ENCODE measurements around the gene SEC61A1.
A peak's percentile ranks its signal among the peaks of the same experiment; 100 is the strongest.

The SEC61A1 gene

DNA sequence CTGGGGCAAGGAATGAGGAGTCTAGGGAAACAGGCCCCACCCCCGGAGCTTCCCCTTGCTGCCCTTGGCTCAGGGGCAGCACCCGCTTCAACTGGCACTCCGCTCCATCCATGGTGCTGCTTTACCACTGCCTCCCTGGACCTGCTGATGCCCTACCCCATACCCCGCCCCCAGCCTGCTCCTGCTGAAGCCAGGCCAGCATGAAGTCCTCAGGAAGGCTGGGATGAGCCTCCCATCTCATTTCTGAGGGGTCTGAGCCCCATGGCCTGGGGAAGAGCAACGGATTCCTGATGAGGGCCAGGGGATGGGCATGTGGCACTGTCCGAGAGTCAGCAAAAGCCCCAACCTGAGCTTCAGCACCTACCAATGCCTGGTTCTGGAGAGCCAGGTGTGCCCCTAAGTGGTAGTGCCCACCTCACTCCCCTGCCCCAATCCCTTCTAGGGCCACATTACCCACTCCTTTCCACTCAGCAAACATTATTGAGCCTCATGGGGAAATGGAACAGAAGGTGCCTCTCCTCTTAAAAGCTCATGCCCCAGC, 21.0 kb downstream of the SEC61A1 start:
- no peak for DNase-seq (ENCODE audit: extremely low spot score)
- ChIA-PET CTCF (interaction anchor here (1.3 to 1.9 kb wide), 6 partner anchors 8 to 60 kb away, joined by 4 to 7 read pairs (median 5); no protein-coding TSS in a partner anchor), POLR2A (interaction anchor here (1.0 to 1.5 kb wide), 2 partner anchors 16 to 21 kb away, joined by 5 to 8 read pairs; partner anchors contain the start of gene SEC61A1)
- TF ChIP-seq, protein P1, sequence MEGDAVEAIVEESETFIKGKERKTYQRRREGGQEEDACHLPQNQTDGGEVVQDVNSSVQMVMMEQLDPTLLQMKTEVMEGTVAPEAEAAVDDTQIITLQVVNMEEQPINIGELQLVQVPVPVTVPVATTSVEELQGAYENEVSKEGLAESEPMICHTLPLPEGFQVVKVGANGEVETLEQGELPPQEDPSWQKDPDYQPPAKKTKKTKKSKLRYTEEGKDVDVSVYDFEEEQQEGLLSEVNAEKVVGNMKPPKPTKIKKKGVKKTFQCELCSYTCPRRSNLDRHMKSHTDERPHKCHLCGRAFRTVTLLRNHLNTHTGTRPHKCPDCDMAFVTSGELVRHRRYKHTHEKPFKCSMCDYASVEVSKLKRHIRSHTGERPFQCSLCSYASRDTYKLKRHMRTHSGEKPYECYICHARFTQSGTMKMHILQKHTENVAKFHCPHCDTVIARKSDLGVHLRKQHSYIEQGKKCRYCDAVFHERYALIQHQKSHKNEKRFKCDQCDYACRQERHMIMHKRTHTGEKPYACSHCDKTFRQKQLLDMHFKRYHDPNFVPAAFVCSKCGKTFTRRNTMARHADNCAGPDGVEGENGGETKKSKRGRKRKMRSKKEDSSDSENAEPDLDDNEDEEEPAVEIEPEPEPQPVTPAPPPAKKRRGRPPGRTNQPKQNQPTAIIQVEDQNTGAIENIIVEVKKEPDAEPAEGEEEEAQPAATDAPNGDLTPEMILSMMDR (IDR thresholded peaks at IDR 0.05; ENCODE audit: control extremely low read depth, extremely low read depth, low read depth, missing control alignments): no peak

DNA sequence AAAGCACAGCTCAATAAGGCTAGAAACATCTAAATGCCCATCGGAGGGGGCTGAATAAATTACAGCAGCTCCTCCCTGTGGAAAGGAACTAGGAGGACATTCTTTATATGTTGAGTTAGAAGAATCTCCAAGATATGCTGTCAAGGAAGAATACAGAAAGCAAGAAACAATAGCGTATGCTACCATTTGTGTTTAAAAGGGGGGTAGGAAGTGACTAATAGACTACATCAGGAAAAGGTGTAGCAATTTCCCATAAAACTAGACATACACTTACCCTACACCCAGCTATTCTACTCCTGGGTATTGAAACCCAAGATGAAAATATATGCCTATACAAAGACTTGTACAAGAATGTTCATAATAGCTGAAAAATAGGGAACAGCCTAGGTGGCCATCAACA, 21.6 kb downstream of the SEC61A1 start:
- no peak for DNase-seq (ENCODE audit: extremely low spot score)
- POLR2A ChIA-PET: interaction anchor here (1.0 to 1.5 kb wide), 2 partner anchors 16 to 22 kb away, joined by 5 to 8 read pairs; partner anchors contain the start of gene SEC61A1
- TF ChIP-seq, protein P1 (IDR thresholded peaks at IDR 0.05; ENCODE audit: control extremely low read depth, extremely low read depth, low read depth, missing control alignments): no peak
- CTCF ChIA-PET: interaction anchor here (1.0 to 1.9 kb wide), 7 partner anchors 8 to 60 kb away, joined by 3 to 7 read pairs (median 5); no protein-coding TSS in a partner anchor

DNA sequence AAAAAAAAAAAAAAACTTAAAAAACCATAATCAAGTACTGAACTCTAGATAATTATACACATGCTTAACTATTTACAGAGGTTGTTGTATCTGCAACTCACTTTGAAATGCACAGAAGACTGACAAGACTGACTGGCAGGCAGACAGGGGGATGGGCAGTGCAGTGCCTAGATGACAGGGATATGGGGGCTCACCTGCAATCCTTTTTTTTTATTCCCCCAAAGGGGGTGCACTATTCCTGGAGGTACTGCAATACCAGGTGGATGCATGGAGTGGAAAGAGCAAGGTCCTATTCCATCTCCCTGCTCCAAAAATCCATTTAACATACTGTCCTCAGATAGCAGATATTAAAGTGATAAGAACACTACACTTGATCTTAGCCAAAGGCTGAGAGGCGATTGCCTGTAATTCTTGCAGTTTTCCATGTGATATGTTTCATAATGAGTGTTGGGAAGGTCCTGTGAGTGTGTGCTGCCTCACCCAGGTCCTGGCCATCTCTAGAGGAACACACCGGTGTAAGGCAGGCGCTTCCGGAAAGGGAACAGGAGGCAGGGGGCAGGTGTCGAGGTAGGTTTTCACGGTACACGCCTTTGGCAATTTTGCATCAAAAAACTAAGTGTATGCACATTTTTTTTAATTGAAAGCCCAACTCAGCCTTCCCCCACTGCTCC, 22.7 kb downstream of the SEC61A1 start:
- TF ChIP-seq, protein P1 (IDR thresholded peaks at IDR 0.05; ENCODE audit: control extremely low read depth, extremely low read depth, low read depth, missing control alignments): no peak
- CTCF ChIA-PET: interaction anchor here (1.0 to 2.2 kb wide), 10 partner anchors 9 to 58 kb away, joined by 3 to 12 read pairs (median 4); partner anchors contain the start of genes RUVBL1 and SEC61A1
- POLR2A ChIA-PET: interaction anchor here (1.5 kb wide), 1 partner anchor 23 kb away, joined by 8 read pairs; the partner anchor contains the start of gene SEC61A1
- DNase-seq (ENCODE audit: extremely low spot score): no peak

DNA sequence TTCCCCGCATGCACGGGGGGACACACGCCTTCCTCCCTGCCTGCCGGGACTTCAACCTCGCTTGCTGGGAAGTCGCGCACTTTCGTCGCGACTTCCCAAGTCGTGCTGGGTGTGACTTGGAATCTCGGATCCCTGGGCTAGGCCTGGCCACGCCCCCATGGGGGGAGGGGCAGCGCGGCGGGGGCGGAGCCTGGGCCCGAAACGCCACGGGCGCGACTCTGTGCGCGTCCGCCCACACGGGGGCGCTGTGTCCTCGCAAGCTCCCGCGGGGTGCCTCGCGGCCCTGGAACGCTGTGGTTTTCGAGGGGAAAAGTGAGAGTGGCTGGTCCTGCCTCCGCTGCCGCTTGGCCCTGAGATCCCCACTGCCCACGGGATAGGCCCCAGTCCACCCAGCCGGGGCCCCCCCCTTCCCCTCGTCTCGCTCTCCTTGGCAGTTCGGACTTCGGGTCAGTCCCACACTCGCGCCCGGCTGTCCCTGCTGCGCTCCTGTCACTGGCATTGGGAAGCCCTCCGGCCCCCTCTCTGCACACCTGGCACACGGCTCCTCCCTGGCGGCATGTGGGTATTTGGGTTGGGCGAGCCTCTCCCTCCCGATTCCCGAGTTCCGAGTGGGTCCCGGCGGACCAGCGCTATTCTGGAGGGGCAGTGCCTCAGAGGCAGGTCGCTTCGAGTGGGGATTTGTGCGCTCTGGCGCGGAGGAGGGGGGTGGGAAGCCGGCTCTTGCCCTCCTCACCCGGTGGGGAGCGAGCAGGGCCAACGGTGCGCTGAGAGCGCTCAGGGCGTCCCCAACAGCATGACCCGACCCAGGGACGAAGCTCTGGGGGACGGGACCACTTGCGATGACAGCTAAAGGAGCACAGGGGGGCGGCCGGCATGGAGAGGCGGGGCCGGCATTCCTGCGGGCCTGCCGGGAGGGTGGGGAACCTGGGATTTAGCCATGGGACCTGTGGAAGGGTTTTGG, 23.6 kb downstream of the SEC61A1 start:
- ChIA-PET CTCF (interaction anchor here (0.7 to 2.2 kb wide), 17 partner anchors 8 to 533 kb away, joined by 3 to 12 read pairs (median 4); partner anchors contain the start of genes RUVBL1 and SEC61A1), POLR2A (no interaction called here)
- peak; percentile 89 for DNase-seq (ENCODE audit: extremely low spot score)
- TF ChIP-seq, protein P1 (IDR thresholded peaks at IDR 0.05; ENCODE audit: control extremely low read depth, extremely low read depth, low read depth, missing control alignments): peak; percentile 95

DNA sequence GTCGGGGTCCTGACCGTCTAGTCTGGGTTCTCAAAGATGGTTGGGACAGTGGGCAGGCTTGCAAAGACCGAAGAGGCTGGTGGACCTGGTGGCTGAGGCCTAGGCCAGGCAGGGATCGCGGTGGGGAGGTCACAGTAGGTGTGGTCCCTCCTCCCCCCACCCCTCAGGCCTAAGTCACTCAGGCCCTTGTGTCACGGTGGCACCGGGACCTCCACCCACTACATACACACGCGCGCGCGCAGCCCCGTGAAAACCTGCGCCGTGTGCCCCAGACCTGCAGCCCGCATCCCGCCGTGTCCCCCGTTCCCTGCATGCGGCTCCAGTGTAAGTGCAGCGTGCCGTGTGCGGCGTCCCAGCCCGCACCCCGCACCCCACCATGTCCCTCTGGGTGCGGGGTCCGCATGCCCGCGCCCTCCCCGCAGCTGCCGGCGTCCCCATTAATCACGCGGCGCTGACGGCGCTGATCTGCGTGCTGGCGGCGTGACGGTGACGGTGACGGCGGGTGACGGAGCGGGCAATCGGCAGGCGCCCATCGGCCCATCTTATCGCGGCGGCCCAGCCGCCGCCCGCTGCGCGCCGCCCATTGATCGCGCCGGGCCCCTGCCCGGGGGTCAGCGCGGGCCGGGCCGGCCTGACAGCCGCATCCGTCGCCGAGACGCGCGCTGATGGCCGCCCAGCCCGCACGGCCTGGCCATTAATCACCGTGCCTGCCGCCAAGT, 24.4 kb downstream of the SEC61A1 start:
- ChIA-PET CTCF (interaction anchor here (0.7 to 2.2 kb wide), 12 partner anchors 10 to 532 kb away, joined by 3 to 12 read pairs (median 4); no protein-coding TSS in a partner anchor), POLR2A (no interaction called here)
- TF ChIP-seq, protein P1 (IDR thresholded peaks at IDR 0.05; ENCODE audit: control extremely low read depth, extremely low read depth, low read depth, missing control alignments): no peak
- no peak for DNase-seq (ENCODE audit: extremely low spot score)

All from GM10248 (cell line).